ENCODE data around the gene PRDM2.

The PRDM2 gene

GRCh38 chr1:13824626-13825025, 124.6 kb downstream of the PRDM2 start:
- no peak for TF ChIP-seq CTCF (IDR thresholded peaks at IDR 0.05; ENCODE audit: insufficient read depth, low read depth, low read length, missing control alignments)
- no peak overlapping the region for H3K4me3 ChIP-seq (ENCODE audit: low read length)
- DNase-seq (ENCODE audit: low read depth) = no peak

- H3K4me3 ChIP-seq (ENCODE audit: low read length) = no peak overlapping the region
- no peak for DNase-seq (ENCODE audit: low read depth)
- peak; percentile 27 for TF ChIP-seq CTCF (IDR thresholded peaks at IDR 0.05; ENCODE audit: insufficient read depth, low read depth, low read length, missing control alignments)
Measured at GRCh38 chr1:13825033-13825432, 125.0 kb downstream of the PRDM2 start.

- H3K4me3 ChIP-seq (ENCODE audit: low read length) = no peak overlapping the region
- no peak for TF ChIP-seq CTCF (IDR thresholded peaks at IDR 0.05; ENCODE audit: insufficient read depth, low read depth, low read length, missing control alignments)
- DNase-seq (ENCODE audit: low read depth) = no peak
Measured at GRCh38 chr1:13826009-13826408, 126.0 kb downstream of the PRDM2 start.

GRCh38 chr1:13826591-13826990, 126.6 kb downstream of the PRDM2 start:
- DNase-seq (ENCODE audit: low read depth) = no peak
- H3K4me3 ChIP-seq (ENCODE audit: low read length) = no peak overlapping the region
- no peak for TF ChIP-seq CTCF (IDR thresholded peaks at IDR 0.05; ENCODE audit: insufficient read depth, low read depth, low read length, missing control alignments)

GRCh38 chr1:13828454-13829151, 128.6 kb downstream of the PRDM2 start:
- peak; percentile 23 for DNase-seq (ENCODE audit: low read depth)
- peak overlapping the region; percentile 28 for H3K4me3 ChIP-seq (ENCODE audit: low read length)
- peak; percentile 65 for TF ChIP-seq CTCF (IDR thresholded peaks at IDR 0.05; ENCODE audit: insufficient read depth, low read depth, low read length, missing control alignments)

- no peak for TF ChIP-seq CTCF (IDR thresholded peaks at IDR 0.05; ENCODE audit: insufficient read depth, low read depth, low read length, missing control alignments)
- DNase-seq (ENCODE audit: low read depth) = peak; percentile 47
- H3K4me3 ChIP-seq (ENCODE audit: low read length) = peak overlapping the region; percentile 28
Measured at GRCh38 chr1:13829152-13829769, 129.3 kb downstream of the PRDM2 start.

GRCh38 chr1:13830170-13830569, 130.2 kb downstream of the PRDM2 start:
- TF ChIP-seq CTCF (IDR thresholded peaks at IDR 0.05; ENCODE audit: insufficient read depth, low read depth, low read length, missing control alignments) = no peak
- H3K4me3 ChIP-seq (ENCODE audit: low read length) = no peak overlapping the region
- no peak for DNase-seq (ENCODE audit: low read depth)
